Measurements from ENCODE around the gene LEFTY1.

DNA sequence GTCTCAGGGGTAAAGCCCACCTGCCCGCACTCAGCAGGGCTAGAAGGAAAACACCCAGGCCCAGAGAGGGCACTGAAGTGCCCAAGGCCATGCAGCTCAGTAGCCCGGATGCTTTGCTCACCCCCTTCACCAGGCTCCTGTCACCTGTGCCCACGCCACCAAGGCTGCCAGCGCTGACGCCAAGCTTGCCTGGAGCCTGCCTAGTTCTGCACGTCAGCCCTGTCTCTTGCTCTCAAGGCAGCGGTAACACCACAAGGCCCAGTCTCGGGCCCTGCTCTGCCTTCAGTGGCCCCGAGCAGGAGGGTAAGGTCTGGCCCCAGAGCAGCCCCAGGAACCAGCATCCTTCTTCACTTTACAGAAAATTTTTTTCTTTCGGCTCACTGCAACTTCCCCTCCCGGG, 14.5 kb downstream of the LEFTY1 start:
- TF ChIP-seq, protein P1, sequence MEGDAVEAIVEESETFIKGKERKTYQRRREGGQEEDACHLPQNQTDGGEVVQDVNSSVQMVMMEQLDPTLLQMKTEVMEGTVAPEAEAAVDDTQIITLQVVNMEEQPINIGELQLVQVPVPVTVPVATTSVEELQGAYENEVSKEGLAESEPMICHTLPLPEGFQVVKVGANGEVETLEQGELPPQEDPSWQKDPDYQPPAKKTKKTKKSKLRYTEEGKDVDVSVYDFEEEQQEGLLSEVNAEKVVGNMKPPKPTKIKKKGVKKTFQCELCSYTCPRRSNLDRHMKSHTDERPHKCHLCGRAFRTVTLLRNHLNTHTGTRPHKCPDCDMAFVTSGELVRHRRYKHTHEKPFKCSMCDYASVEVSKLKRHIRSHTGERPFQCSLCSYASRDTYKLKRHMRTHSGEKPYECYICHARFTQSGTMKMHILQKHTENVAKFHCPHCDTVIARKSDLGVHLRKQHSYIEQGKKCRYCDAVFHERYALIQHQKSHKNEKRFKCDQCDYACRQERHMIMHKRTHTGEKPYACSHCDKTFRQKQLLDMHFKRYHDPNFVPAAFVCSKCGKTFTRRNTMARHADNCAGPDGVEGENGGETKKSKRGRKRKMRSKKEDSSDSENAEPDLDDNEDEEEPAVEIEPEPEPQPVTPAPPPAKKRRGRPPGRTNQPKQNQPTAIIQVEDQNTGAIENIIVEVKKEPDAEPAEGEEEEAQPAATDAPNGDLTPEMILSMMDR (IDR thresholded peaks at IDR 0.05) = no peak
- no peak for TF ChIP-seq ZFX (IDR thresholded peaks at IDR 0.05; ENCODE audit: borderline replicate concordance)
